Measurements from ENCODE around the gene TBCE.

GRCh38 chr1:235455097-235455496 lies 87.9 kb downstream of the TBCE start:
- TF ChIP-seq, protein P1, sequence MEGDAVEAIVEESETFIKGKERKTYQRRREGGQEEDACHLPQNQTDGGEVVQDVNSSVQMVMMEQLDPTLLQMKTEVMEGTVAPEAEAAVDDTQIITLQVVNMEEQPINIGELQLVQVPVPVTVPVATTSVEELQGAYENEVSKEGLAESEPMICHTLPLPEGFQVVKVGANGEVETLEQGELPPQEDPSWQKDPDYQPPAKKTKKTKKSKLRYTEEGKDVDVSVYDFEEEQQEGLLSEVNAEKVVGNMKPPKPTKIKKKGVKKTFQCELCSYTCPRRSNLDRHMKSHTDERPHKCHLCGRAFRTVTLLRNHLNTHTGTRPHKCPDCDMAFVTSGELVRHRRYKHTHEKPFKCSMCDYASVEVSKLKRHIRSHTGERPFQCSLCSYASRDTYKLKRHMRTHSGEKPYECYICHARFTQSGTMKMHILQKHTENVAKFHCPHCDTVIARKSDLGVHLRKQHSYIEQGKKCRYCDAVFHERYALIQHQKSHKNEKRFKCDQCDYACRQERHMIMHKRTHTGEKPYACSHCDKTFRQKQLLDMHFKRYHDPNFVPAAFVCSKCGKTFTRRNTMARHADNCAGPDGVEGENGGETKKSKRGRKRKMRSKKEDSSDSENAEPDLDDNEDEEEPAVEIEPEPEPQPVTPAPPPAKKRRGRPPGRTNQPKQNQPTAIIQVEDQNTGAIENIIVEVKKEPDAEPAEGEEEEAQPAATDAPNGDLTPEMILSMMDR (IDR thresholded peaks at IDR 0.05): no peak
- no peak for TF ChIP-seq POLR2AphosphoS5 (IDR thresholded peaks at IDR 0.05)
- TF ChIP-seq POLR2A (IDR thresholded peaks at IDR 0.05): no peak
- TF ChIP-seq EP300 (IDR thresholded peaks at IDR 0.05; ENCODE audit: low read depth): no peak
